Measurements from ENCODE around the gene TTC39B. TPM values are rescaled to one million over a fixed set of nuclear protein-coding genes. Genes with fewer than 3 reads are reported as not detected.

Gene TTC39B
- total and polyA plus RNA-seq, 2 of the 8 experiments (the other 6 are each of a cell fraction or from before 2014, with no cell fraction given), result 1.6 to 10.9 TPM

DNA sequence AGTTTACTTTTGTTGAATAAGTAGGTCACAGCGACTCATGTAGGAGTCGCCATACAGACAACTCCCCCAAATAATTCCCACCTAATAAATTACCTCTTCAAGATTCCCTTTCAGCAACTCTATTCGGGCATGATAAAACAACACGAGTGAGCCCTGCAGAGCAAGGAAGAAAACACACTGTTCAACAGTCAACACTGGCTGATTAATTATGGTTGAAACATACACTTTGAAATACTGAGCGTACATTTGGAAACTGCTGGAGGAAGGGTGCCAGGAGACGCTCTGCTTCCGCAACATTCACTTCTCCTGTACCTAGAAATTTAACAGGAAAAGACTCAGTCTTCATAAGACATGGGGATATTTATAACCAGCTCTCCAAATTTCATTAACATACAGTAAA is 117.5 kb downstream of the TTC39B start:
- no peak overlapping the region for H3K4me2 ChIP-seq (ENCODE audit: insufficient read depth in 1 of 2, low read depth in 2 of 2, low read length in 2 of 2)
- no peak overlapping the region for H3K27ac ChIP-seq (ENCODE audit: low read depth, low read length)
- H3K27me3 ChIP-seq (replicated peaks in 1 of 4; ENCODE audit: control insufficient read depth in 3 of 4, extremely low read depth in 1 of 4, insufficient read depth in 3 of 4, low read length in 3 of 4), result no peaks in the 10 kb centered on the region
- peaks cover 0 to 5% (median 2%) of the 10 kb centered on the region in 4 experiments; a peak in 5 of 8 replicates for H3K36me3 ChIP-seq (ENCODE audit: control insufficient read depth in 2 of 4, insufficient read depth in 4 of 4, low read length in 3 of 4)
- no peaks in the 10 kb centered on the region for H3K23me2 ChIP-seq (ENCODE audit: low read depth, low read length)
- no peak overlapping the region for H3K4ac ChIP-seq (replicated peaks; ENCODE audit: insufficient read length, low read depth, low read length)
- H2BK20ac ChIP-seq (ENCODE audit: low read length), result no peak overlapping the region
- no peak overlapping the region for H3K18ac ChIP-seq (ENCODE audit: extremely low read depth, low read length)
- no peak overlapping the region for H4K8ac ChIP-seq (ENCODE audit: extremely low read depth, insufficient read depth, low read length)
- H2BK120ac ChIP-seq (replicated peaks; ENCODE audit: low read depth, low read length), result no peak overlapping the region
- 94% methylated on average over 7 of the region's 7 CpGs; no CpG with 5 or more reads in 1 of the 2 experiments for WGBS, 2 experiments (ENCODE audit: extremely low coverage in 1 of 2, insufficient coverage in 1 of 2, insufficient read length in 1 of 2, insufficient replicate concordance in 2 of 2, low coverage in 1 of 2, low lambda C conversion rate in 2 of 2, missing lambda C conversion rate in 1 of 2)
- no peak overlapping the region for H3K9ac ChIP-seq (replicated peaks in 1 of 4; ENCODE audit: extremely low read depth in 1 of 4, low read depth in 3 of 4, low read length in 3 of 4)
- no peak overlapping the region for H3K4me3 ChIP-seq (ENCODE audit: extremely low read depth in 1 of 4, insufficient read depth in 2 of 4, low read depth in 3 of 4, low read length in 4 of 4)
- no peak overlapping the region for H2BK5ac ChIP-seq (ENCODE audit: low read depth, low read length)
- ChIA-PET CTCF (ENCODE audit: partially characterized antibody) (interaction anchor here (0.7 to 1.3 kb wide), 5 partner anchors 11 to 296 kb away, joined by 3 to 4 read pairs (median 3); no protein-coding TSS in a partner anchor), POLR2A (ENCODE audit: partially characterized antibody) (no interaction called here)
- no peaks in the 10 kb centered on the region for H3K9me3 ChIP-seq (ENCODE audit: insufficient read depth in 2 of 2, low read depth in 1 of 2, low read length in 1 of 2)
- H2BK15ac ChIP-seq (ENCODE audit: low read length), result no peak overlapping the region
- H3K4me1 ChIP-seq (replicated peaks in 1 of 4; ENCODE audit: control insufficient read depth in 3 of 4, insufficient read depth in 4 of 4, low read length in 3 of 4), result no peaks in the 10 kb centered on the region
- no peak overlapping the region for H4K5ac ChIP-seq (ENCODE audit: insufficient read length, low read depth, low read length)
- H4K91ac ChIP-seq (replicated peaks; ENCODE audit: insufficient read length, low read length), result no peak overlapping the region
- H3K14ac ChIP-seq (ENCODE audit: insufficient read length), result no peak overlapping the region
- H2AFZ ChIP-seq (ENCODE audit: low read length), result no peak overlapping the region
- H3K79me1 ChIP-seq (ENCODE audit: low read depth, low read length), result no peaks in the 10 kb centered on the region
- no peak overlapping the region for H3K56ac ChIP-seq (replicated peaks; ENCODE audit: insufficient read length, low read depth, low read length)
- H3K79me2 ChIP-seq (ENCODE audit: control insufficient read depth in 1 of 2, insufficient read depth in 2 of 2, low read length in 2 of 2), result no peaks in the 10 kb centered on the region
- H3K23ac ChIP-seq (ENCODE audit: insufficient read length), result no peak overlapping the region
- H2BK12ac ChIP-seq (ENCODE audit: low read depth, low read length), result no peak overlapping the region
- FAIRE-seq, result no peak
- H4K20me1 ChIP-seq (replicated peaks in 1 of 2; ENCODE audit: control insufficient read depth in 1 of 2, insufficient read depth in 2 of 2, low read length in 2 of 2), result no peaks in the 10 kb centered on the region
- H2AK5ac ChIP-seq (ENCODE audit: low read depth, low read length), result no peak overlapping the region
- no peak for DNase-seq (ENCODE audit: low read depth in 1 of 2, low spot score in 2 of 2)
- no peak for TF ChIP-seq TCF12 (IDR thresholded peaks at IDR 0.05; ENCODE audit: low read depth, low read length)
- TF ChIP-seq, protein P1, sequence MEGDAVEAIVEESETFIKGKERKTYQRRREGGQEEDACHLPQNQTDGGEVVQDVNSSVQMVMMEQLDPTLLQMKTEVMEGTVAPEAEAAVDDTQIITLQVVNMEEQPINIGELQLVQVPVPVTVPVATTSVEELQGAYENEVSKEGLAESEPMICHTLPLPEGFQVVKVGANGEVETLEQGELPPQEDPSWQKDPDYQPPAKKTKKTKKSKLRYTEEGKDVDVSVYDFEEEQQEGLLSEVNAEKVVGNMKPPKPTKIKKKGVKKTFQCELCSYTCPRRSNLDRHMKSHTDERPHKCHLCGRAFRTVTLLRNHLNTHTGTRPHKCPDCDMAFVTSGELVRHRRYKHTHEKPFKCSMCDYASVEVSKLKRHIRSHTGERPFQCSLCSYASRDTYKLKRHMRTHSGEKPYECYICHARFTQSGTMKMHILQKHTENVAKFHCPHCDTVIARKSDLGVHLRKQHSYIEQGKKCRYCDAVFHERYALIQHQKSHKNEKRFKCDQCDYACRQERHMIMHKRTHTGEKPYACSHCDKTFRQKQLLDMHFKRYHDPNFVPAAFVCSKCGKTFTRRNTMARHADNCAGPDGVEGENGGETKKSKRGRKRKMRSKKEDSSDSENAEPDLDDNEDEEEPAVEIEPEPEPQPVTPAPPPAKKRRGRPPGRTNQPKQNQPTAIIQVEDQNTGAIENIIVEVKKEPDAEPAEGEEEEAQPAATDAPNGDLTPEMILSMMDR (IDR thresholded peaks at IDR 0.05; ENCODE audit: control extremely low read depth in 1 of 3, insufficient read depth in 1 of 3, low read depth in 1 of 3, low read length in 3 of 3), result no peak
- TF ChIP-seq EZH2 (IDR thresholded peaks at IDR 0.05; ENCODE audit: low read depth, low read length, severe bottlenecking), result no peak
- no peak for TF ChIP-seq BCL11A (IDR thresholded peaks at IDR 0.05; ENCODE audit: low read depth in 2 of 2, low read length in 2 of 2)
- no peak for TF ChIP-seq RNF2 (IDR thresholded peaks at IDR 0.05; ENCODE audit: borderline replicate concordance, low read depth, low read length, missing control alignments, poor library complexity, severe bottlenecking)
- no peak for TF ChIP-seq EGR1 (IDR thresholded peaks at IDR 0.05; ENCODE audit: borderline replicate concordance, low read depth, low read length)
- TF ChIP-seq TBP (IDR thresholded peaks at IDR 0.05; ENCODE audit: low read depth, low read length), result no peak
- TF ChIP-seq POLR2A (IDR thresholded peaks at IDR 0.05; ENCODE audit: control extremely low read depth in 1 of 2, low read depth in 2 of 2, low read length in 2 of 2), result no peak
- TF ChIP-seq TEAD4 (IDR thresholded peaks at IDR 0.05; ENCODE audit: low read depth, low read length), result no peak
- TF ChIP-seq CBX5 (IDR thresholded peaks at IDR 0.05; ENCODE audit: low read depth, low read length), result no peak
- no peak for TF ChIP-seq FOSL1 (IDR thresholded peaks at IDR 0.05; ENCODE audit: insufficient read depth, low read depth, low read length)
- TF ChIP-seq SP2 (IDR thresholded peaks at IDR 0.05; ENCODE audit: low read length), result no peak

Data from H1 (cell line).